VCaP (cell line): ENCODE results near the gene CDK19.

Experiments
- H3K27ac ChIP-seq: fragments of 450-650 bp; 2 replicates; pipeline ENCODE4 v1.5.1; 2017
- TF ChIP-seq, protein P1 (sequence below): fragments of 450-650 bp; conservative IDR thresholded peaks from 2 replicates; pipeline ENCODE4 v1.5.1; 2017; ENCODE audit warnings: mild to moderate bottlenecking, moderate library complexity

CDK19 gene

DNA sequence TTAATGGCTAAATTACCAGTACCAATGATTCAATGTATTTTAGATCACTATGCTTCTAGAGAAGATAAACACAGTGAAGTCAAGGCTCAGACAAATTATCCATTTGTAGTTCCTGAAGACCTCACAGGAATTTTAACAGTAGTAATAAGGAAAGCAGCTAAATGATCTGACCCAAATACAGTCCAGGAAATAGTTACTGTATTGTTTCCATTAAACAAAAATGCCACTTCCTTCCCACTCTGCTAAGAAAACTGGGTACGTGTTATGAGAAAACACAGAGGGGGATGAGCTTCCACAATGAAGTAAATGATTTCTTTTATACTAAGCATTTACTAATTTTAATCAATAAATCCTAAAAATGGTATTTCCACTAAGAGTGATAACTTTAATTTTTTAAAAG is 127.9 kb downstream of the CDK19 start:
- peak overlapping the region; percentile 82 for H3K27ac ChIP-seq
- TF ChIP-seq, protein P1, sequence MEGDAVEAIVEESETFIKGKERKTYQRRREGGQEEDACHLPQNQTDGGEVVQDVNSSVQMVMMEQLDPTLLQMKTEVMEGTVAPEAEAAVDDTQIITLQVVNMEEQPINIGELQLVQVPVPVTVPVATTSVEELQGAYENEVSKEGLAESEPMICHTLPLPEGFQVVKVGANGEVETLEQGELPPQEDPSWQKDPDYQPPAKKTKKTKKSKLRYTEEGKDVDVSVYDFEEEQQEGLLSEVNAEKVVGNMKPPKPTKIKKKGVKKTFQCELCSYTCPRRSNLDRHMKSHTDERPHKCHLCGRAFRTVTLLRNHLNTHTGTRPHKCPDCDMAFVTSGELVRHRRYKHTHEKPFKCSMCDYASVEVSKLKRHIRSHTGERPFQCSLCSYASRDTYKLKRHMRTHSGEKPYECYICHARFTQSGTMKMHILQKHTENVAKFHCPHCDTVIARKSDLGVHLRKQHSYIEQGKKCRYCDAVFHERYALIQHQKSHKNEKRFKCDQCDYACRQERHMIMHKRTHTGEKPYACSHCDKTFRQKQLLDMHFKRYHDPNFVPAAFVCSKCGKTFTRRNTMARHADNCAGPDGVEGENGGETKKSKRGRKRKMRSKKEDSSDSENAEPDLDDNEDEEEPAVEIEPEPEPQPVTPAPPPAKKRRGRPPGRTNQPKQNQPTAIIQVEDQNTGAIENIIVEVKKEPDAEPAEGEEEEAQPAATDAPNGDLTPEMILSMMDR: no peak

DNA sequence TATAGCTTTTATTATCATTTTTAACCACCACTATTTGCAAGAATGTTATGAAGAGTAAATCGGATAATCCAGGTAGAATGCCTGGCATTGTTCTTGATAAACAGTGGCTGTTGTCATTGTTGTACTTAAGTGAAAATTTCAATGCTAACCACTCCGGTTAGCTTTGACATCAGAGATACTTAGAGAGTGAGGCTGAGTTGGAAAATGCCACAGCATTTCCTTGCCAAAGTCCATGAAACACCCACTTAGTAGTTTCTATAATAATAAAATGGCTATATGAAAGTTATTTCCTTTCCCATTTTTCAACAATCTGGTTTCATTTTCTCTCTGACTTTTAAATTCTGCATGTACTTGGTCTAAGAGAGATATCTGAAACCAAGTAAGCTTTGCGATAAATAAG is 132.0 kb downstream of the CDK19 start:
- peak overlapping the region; percentile 99 for H3K27ac ChIP-seq
- TF ChIP-seq, protein P1: no peak

DNA sequence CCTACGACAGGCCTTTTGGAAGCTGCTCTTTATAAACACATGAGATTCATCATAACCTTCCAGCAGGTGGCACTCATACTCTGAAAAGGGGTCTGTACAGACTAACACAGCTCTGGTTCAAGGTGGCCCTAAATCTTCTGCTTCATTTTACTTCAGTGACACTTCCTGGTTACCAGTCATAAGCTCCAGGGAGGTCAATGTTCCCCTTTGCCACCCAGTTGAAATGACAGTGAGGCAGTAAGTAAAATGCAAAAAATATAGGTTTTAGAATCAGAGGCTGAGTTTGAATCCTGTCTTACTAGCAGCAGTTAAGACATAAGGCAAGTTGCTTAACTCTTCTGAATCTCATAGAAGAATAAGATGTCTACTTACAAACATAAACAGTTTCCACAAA is 132.8 kb downstream of the CDK19 start:
- TF ChIP-seq, protein P1: peak; percentile 80
- peak overlapping the region; percentile 99 for H3K27ac ChIP-seq

- peak overlapping the region; percentile 99 for H3K27ac ChIP-seq
- TF ChIP-seq, protein P1: no peak
Measured at GRCh38 chr6:110681543-110682459, 133.5 kb downstream of the CDK19 start.

DNA sequence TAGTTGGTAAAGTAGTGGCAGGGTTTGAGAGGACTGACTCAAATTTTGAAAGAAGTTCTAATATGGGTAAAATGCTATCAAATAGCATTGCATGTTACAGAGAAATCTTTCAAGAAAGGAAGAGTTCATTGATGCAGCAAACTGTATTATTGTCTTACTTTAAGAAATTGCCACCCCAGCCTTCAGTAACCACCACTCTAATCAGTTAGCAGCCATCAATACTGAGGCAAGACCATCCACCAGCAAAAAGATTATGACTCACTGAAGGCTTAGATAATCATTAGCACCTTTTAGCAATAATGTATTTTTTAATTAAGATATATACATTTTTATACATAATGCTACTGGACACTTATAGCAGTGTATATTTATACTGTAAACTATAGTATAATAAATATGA is 138.9 kb downstream of the CDK19 start:
- TF ChIP-seq, protein P1: no peak
- peak overlapping the region; percentile 99; the same call in 1 of the 2 replicates for H3K27ac ChIP-seq

DNA sequence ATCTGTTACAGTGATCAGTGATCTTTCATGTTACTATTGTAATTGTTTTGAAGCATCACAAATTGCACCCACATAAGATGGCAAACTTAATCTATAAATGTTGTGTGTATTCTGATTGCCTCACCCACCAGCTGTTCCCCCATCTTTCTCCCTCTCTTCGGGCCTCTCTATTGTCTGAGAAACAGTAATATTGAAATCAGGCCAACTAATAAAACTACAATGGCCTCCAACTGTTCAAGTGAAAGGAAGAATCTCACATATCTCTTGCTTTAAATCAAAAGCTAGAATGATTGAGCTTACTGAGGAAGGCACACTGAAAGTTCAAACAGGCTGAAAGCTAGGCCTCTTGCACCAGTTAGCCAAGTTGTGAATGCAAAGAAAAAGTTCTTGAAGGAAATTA is 141.2 kb downstream of the CDK19 start:
- H3K27ac ChIP-seq: peak overlapping the region; percentile 99
- TF ChIP-seq, protein P1: no peak

DNA sequence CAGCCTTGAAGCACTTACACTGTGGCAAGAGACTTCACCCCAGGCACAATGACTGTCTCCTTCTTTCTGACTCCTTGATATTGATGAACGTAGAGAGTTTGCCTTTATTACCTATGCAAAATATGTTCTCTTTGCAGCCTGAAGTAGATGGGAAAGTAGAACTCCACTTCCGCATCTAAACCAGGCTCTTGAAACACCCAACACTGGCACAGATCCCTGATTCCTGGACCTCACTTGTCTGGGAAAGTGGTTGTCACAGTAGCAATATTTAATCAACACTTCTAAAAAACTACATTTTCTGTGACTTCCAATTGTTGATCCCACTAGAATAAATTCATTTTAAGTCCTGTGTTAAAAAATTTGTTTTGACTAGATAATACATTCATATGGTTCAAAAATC is 143.1 kb downstream of the CDK19 start:
- peak overlapping the region; percentile 99 for H3K27ac ChIP-seq
- TF ChIP-seq, protein P1: no peak
